Spleen (tissue), 7 donors: Measurements from ENCODE around the gene PSD.

Experiments
- CTCF ChIP-seq, 11 experiments: fragments of 200-600 bp in 7 of 11; fragments of 450-650 bp in 4 of 11; sonication (generic) in 4 of 11; IDR thresholded peaks in 8 of 11; conservative IDR thresholded peaks in 3 of 11; 1 replicate in 7 of 11; 2 replicates in 4 of 11; pipeline versions ENCODE4 v1.4.0 to v1.8.0; 2016 to 2021; ENCODE audit warnings: antibody characterized with exemption in 11 of 11, inconsistent platforms in 4 of 11, mild to moderate bottlenecking in 1 of 11
- POLR2A ChIP-seq, 3 donors: fragments of 450-650 bp; IDR thresholded peaks; one replicate each; pipeline ENCODE4 v1.5.1; 2017; ENCODE audit warnings: antibody characterized with exemption in 3 of 3, mild to moderate bottlenecking in 1 of 3
- donor health status: DM: no; HTN: no; CAD: no; lungs with moderate emphysema.
- donor health status: DM: no; HTN: no; CAD: no.
- donor health status: DM: no; HTN: no; CAD: no.

GRCh38 chr10:102384606-102385429 is 33.8 kb downstream of the PSD start:
- TF ChIP-seq CTCF (IDR thresholded peaks at IDR 0.05 in 8 of 11, conservative IDR thresholded peaks at IDR 0.05 in 3 of 11) (no peak), POLR2A (IDR thresholded peaks at IDR 0.05) (no peak)
